NB4 (cell line): ENCODE measurements around the gene SORT1.

Source experiments
- CTCF ChIP-seq: IDR thresholded peaks from one replicate; pipeline ENCODE4 v1.5.1; 2012; ENCODE audit warnings: low read depth, low read length
- MAX ChIP-seq: IDR thresholded peaks from 2 replicates; pipeline ENCODE4 v1.6.1; 2011; ENCODE audit warnings: low read depth, low read length
- POLR2A ChIP-seq: IDR thresholded peaks from 2 replicates; pipeline ENCODE4 v1.6.1; 2011; ENCODE audit warnings: mild to moderate bottlenecking; ENCODE audit not compliant: insufficient read length; ENCODE audit errors: extremely low read depth

GRCh38 chr1:109259674-109260557, 137.8 kb downstream of the SORT1 start:
- TF ChIP-seq POLR2A (no peak), CTCF (no peak), MAX (no peak)
